ENCODE measurements around the gene ITIH1. TPM values are rescaled to one million over a fixed set of nuclear protein-coding genes. Genes with fewer than 3 reads are reported as not detected.

The ITIH1 gene
- total and polyA plus RNA-seq, 7 donors = 0.85 TPM; not detected in 6

GRCh38 chr3:52831500-52832301 lies 54.3 kb downstream of the ITIH1 start:
- peak overlapping the region; percentile 25 to 61 (median 38) for H3K27ac ChIP-seq
- no peak overlapping the region for H3K4me3 ChIP-seq
- intact Hi-C loops (cut with DNase I) = no loop called here
- no peaks in the 10 kb centered on the region for H3K9me3 ChIP-seq
- no peaks in the 10 kb centered on the region for H3K27me3 ChIP-seq
- peaks cover 0 to 31% (median 21%) of the 10 kb centered on the region in 4 donors for H3K4me1 ChIP-seq
- 32 to 63% methylated on average over 21 of the region's 21 CpGs for WGBS, 2 donors
- H3K36me3 ChIP-seq = peaks cover 0 to 4% (median 0%) of the 10 kb centered on the region in 4 donors
- TF ChIP-seq CTCF (IDR thresholded peaks at IDR 0.05) (no peak), EP300 (IDR thresholded peaks at IDR 0.05) (no peak), POLR2A (IDR thresholded peaks at IDR 0.05) (no peak), POLR2AphosphoS5 (IDR thresholded peaks at IDR 0.05) (peak in 1 of 4 donors; percentile 24)
- DNase-seq = peak; percentile 85

- DNase-seq = no peak
- intact Hi-C loops (cut with DNase I) = no loop called here
- 95 to 96% methylated on average over 14 of the region's 14 CpGs for WGBS, 2 donors
- no peak overlapping the region for H3K27ac ChIP-seq
- no peaks in the 10 kb centered on the region for H3K9me3 ChIP-seq
- peaks cover 0 to 4% (median 0%) of the 10 kb centered on the region in 4 donors for H3K36me3 ChIP-seq
- TF ChIP-seq EP300 (IDR thresholded peaks at IDR 0.05) = no peak
- no peak for TF ChIP-seq POLR2A (IDR thresholded peaks at IDR 0.05)
- no peak for TF ChIP-seq POLR2AphosphoS5 (IDR thresholded peaks at IDR 0.05)
- no peak for TF ChIP-seq CTCF (IDR thresholded peaks at IDR 0.05)
- H3K27me3 ChIP-seq = no peaks in the 10 kb centered on the region
- H3K4me3 ChIP-seq = no peak overlapping the region
- H3K4me1 ChIP-seq = peaks cover 0 to 31% (median 21%) of the 10 kb centered on the region in 4 donors
Measured at GRCh38 chr3:52833202-52833601, 55.8 kb downstream of the ITIH1 start.

- intact Hi-C loops (cut with DNase I) = no loop called here
- Histone ChIP-seq H3K4me1 (peaks cover 0 to 31% (median 21%) of the 10 kb centered on the region in 4 donors), H3K36me3 (peaks cover 0 to 19% (median 0%) of the 10 kb centered on the region in 4 donors), H3K9me3 (no peaks in the 10 kb centered on the region), H3K4me3 (peak within 1 kb of the TSS in 3 of 4 donors; percentile 2 to 13 (median 5)), H3K27ac (peak within 1 kb of the TSS; percentile 37 to 67 (median 60)), H3K27me3 (no peaks in the 10 kb centered on the region)
- peak; percentile 85 for DNase-seq
- WGBS, 2 donors = 76 to 82% methylated on average over 11 of the region's 11 CpGs
- peak in 3 of 4 donors; percentile 8 to 44 (median 41) for TF ChIP-seq POLR2AphosphoS5 (IDR thresholded peaks at IDR 0.05)
- no peak for TF ChIP-seq CTCF (IDR thresholded peaks at IDR 0.05)
- TF ChIP-seq EP300 (IDR thresholded peaks at IDR 0.05) = no peak
- TF ChIP-seq POLR2A (IDR thresholded peaks at IDR 0.05) = no peak
Measured at GRCh38 chr3:52834871-52835501, 57.6 kb downstream of the ITIH1 start, which contains the start of gene MUSTN1. Gene MUSTN1, minus strand, starts transcription at chr3:52835019. Its CDS starts 71 bp downstream, at chr3:52834948.

- DNase-seq = no peak
- Histone ChIP-seq H3K27ac (peak overlapping the region; percentile 37 to 67 (median 60)), H3K9me3 (no peaks in the 10 kb centered on the region), H3K4me3 (peak overlapping the region in 1 of 4 donors; percentile 2), H3K27me3 (no peaks in the 10 kb centered on the region), H3K36me3 (peaks cover 0 to 29% (median under 1%) of the 10 kb centered on the region in 4 donors), H3K4me1 (peaks cover 0 to 31% (median 21%) of the 10 kb centered on the region in 4 donors)
- TF ChIP-seq CTCF (IDR thresholded peaks at IDR 0.05) (no peak), EP300 (IDR thresholded peaks at IDR 0.05) (no peak), POLR2AphosphoS5 (IDR thresholded peaks at IDR 0.05) (no peak)
- WGBS, 2 donors = 87 to 92% methylated on average over 8 of the region's 8 CpGs
- intact Hi-C loops (cut with DNase I) = no loop called here
Measured at GRCh38 chr3:52835766-52836470, 58.5 kb downstream of the ITIH1 start.

All from sigmoid colon (tissue), 7 donors.